Muscle layer of duodenum (tissue), 2 donors: ENCODE data around the gene CLMP.

Experiments
- H3K27ac ChIP-seq: one replicate; pipeline ENCODE4 v1.7.0; 2013; ENCODE audit warnings: mild to moderate bottlenecking, low read length
- H3K27me3 ChIP-seq: one replicate; pipeline ENCODE4 v1.7.0; 2013; ENCODE audit warnings: low read depth, mild to moderate bottlenecking, control low read depth, low read length
- H3K36me3 ChIP-seq, 2 donors: one replicate each; pipeline ENCODE4 v1.7.0; 2013; ENCODE audit warnings: low read length in 2 of 2, control low read depth in 1 of 2, mild to moderate bottlenecking in 1 of 2; ENCODE audit not compliant: insufficient read depth in 2 of 2, control insufficient read depth in 1 of 2
- H3K4me1 ChIP-seq, 2 donors: one replicate each; pipeline ENCODE4 v1.7.0; 2013; ENCODE audit warnings: low read length in 2 of 2, mild to moderate bottlenecking in 2 of 2, control low read depth in 1 of 2, moderate library complexity in 1 of 2; ENCODE audit not compliant: insufficient read depth in 2 of 2, control insufficient read depth in 1 of 2
- H3K4me3 ChIP-seq, 2 donors: one replicate each; pipeline ENCODE4 v1.7.0; 2013; ENCODE audit warnings: low read length in 2 of 2, low read depth in 1 of 2, mild to moderate bottlenecking in 1 of 2
- H3K9me3 ChIP-seq, 2 donors: one replicate each; pipeline ENCODE4 v1.7.0; 2013; ENCODE audit warnings: low read length in 2 of 2, control low read depth in 1 of 2, mild to moderate bottlenecking in 1 of 2; ENCODE audit not compliant: control insufficient read depth in 1 of 2
- donor health status: healthy.

CLMP gene

GRCh38 chr11:123195188-123196059 is at the start of gene CLMP:
TSS of gene CLMP (minus strand) at chr11:123195248. CDS start at chr11:123194940, 308 bp downstream.
- Histone ChIP-seq H3K27ac (peak within 1 kb of the TSS; percentile 83), H3K4me1 (peaks cover 0 to 21% of the 10 kb centered on the region in 2 donors), H3K4me3 (peak within 1 kb of the TSS; percentile 73 to 75), H3K9me3 (no peaks in the 10 kb centered on the region), H3K36me3 (peaks cover 0 to 4% of the 10 kb centered on the region in 2 donors), H3K27me3 (no peaks in the 10 kb centered on the region)

DNA sequence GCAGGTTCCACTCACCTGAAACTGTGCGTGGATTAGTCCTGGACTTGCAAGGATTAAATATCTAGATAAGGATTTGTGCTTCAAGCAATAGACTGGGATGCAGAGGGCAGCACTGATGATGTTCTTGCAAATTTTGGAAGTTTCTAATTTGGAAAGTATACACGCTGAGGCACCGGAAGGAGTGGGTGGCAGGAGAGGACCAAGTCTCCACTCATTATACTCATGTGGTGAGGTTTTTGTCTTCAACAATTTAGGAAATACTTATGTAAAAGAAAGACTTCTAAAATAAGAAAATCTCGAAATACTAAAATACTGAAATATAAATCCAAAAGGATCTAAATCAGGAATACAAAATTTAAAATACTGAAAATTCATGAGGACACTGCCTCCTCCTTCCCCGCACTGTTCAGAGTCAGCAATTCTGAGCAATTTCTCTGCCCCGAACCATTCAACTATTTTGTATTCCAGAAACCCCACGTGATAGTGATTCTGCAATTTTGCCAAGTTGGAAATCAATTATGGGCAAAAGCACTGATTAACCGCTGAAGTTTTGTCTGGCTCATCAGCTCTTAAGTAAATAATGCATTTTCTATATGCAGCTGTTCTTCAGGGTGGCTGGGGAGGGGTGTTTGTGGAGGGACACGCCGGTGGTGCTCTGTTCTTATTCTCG is 47.0 kb upstream of the CLMP start:
- no peak overlapping the region for H3K4me3 ChIP-seq
- H3K9me3 ChIP-seq = no peaks in the 10 kb centered on the region
- no peaks in the 10 kb centered on the region for H3K36me3 ChIP-seq
- H3K4me1 ChIP-seq = peaks cover 0 to 5% of the 10 kb centered on the region in 2 donors
- H3K27ac ChIP-seq = no peak overlapping the region
- no peaks in the 10 kb centered on the region for H3K27me3 ChIP-seq

DNA sequence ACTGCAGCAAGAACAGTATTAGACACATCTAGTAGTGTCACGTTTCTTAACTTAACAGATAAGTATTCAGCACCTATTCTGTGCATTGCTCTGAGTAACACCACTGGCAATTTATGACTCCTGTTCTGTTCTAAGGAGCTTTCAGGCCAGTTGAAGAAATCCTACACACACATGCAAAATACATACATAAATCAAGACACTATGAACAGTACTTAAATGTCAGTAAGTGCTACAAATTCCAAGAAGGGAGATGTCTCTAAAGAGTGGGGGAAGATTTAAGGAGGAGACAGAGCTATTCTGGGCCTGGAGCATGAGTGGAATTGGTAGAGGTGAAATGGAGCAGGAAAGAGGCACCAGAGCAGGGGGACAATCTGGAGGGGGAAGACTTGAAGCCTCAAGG is 46.2 kb upstream of the CLMP start:
- H3K27me3 ChIP-seq = no peaks in the 10 kb centered on the region
- H3K4me3 ChIP-seq = no peak overlapping the region
- H3K4me1 ChIP-seq = no peaks in the 10 kb centered on the region
- H3K9me3 ChIP-seq = no peaks in the 10 kb centered on the region
- H3K27ac ChIP-seq = no peak overlapping the region
- H3K36me3 ChIP-seq = no peaks in the 10 kb centered on the region

DNA sequence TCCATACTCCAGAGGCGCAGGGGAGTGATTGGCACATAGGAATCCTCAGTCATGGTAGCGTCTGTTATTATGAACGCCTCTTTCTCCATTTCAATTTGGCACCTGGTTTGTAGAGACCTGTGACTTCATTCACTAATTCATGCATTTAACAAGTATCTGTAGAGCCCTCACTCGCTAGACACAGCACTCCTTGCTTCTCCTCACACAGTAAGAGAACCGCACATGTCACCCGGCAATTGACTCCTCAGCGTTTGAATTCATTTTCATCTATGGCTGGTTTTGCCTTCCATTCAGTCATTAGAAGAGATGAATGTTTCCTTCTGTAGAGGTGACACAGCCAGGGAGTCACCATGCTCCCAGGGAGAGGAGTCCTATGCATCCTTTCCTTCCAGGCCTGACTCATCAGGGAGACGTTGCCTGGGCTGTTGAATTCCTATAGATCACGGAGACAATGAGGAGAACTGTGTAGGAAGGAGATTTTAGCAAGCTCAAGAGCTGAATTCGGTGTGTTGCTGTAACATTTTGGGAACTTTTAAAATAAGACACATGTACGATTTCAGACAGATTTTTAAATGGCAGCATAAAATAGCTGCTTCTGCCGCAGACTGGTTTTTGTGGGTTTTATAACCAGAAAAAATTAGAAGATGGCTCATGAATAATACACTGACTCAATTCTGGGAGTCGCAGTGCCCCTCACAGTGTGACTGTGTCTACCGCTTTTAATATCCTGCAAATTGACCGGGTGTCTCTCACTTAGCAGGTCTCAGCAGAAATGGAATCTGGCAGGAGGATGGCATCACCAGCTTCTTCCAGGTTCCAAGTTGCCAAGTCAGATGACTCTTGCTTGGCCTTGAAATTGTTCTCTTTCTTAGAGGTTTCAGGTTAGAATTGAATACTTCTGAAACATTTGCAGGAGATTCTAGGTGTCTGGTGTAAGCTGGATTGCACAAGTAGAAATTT is 44.4 kb upstream of the CLMP start:
- Histone ChIP-seq H3K4me3 (no peak overlapping the region), H3K36me3 (no peaks in the 10 kb centered on the region), H3K27ac (no peak overlapping the region), H3K27me3 (no peaks in the 10 kb centered on the region), H3K9me3 (no peaks in the 10 kb centered on the region), H3K4me1 (no peaks in the 10 kb centered on the region)

DNA sequence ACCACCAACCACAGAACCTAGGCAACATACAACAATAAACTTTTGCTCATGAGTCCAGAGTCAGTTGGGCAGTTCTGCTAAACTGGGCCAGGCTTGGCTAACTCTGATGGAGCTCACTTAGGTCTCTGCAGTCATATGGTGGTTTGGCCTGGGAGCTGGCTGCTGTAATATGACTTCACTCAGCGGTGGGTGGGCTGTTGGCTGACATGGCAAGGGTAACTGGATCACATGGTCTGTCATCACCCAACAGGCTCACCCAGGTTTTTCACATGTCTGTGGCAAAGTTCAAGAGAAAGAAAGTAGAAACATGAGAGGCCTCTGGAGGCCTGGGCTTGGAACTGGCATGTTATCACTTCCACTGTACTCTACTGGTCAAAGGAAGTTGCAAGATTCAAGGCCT is 43.2 kb upstream of the CLMP start:
- Histone ChIP-seq H3K27me3 (no peaks in the 10 kb centered on the region), H3K36me3 (no peaks in the 10 kb centered on the region), H3K27ac (no peak overlapping the region), H3K4me1 (peaks cover 3 to 6% of the 10 kb centered on the region in 2 donors), H3K4me3 (no peak overlapping the region), H3K9me3 (no peaks in the 10 kb centered on the region)

DNA sequence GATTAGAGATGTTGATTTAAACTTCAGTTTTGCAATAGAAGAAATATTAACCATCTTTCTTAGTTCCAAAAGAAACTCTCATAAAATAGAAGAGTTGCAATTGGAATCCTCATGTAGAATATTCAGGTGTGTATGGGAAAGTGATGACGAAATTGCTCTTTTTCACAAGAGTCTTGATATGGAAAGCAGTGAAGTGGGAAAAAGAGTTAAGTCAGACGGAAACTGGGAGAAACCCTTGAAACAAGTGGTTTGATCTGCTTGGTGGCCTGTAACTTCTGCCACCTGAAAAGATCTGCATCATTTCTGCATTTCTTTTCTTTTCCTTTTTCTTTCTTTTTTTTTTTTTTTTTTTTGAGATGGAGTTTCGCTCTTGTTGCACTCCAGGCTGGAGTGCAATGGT is 41.8 kb upstream of the CLMP start:
- no peak overlapping the region for H3K4me3 ChIP-seq
- no peaks in the 10 kb centered on the region for H3K27me3 ChIP-seq
- no peaks in the 10 kb centered on the region for H3K36me3 ChIP-seq
- H3K4me1 ChIP-seq = peaks cover 12 to 16% of the 10 kb centered on the region in 2 donors
- H3K27ac ChIP-seq = no peak overlapping the region
- H3K9me3 ChIP-seq = no peaks in the 10 kb centered on the region

DNA sequence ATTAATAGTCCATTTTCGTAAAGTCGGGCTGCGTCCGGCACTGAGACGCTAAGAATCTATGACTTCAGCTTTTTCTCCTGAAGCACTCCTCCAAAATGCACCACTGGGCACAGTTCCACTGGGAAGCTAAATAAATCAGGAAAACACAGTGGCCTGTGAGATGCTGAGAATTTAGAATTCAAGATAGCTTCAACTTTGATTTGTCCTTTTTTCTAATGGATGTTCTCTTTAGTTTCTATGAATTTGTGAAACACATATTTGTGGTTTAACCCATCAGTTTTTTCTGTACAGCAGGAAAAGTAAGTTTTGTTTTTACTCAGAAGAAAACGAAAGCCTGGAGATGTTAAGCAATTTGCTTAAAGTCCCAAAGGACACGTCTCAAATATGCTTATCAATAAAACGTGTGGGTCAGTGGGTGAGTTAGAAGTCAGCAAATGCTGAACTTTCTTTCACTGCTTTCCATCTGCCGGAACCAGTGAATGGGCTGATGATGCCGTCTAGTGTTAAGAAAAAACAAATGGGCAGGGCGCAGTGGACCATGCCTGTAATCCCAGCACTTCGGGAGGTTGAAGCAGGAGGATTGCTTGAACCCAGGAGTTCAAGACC is 40.7 kb upstream of the CLMP start:
- Histone ChIP-seq H3K27ac (no peak overlapping the region), H3K4me1 (peaks cover 12 to 23% of the 10 kb centered on the region in 2 donors), H3K4me3 (peak overlapping the region; percentile 1 to 3), H3K9me3 (no peaks in the 10 kb centered on the region), H3K27me3 (no peaks in the 10 kb centered on the region), H3K36me3 (no peaks in the 10 kb centered on the region)

- H3K27me3 ChIP-seq = no peaks in the 10 kb centered on the region
- peaks cover 12 to 23% of the 10 kb centered on the region in 2 donors for H3K4me1 ChIP-seq
- H3K27ac ChIP-seq = no peak overlapping the region
- no peaks in the 10 kb centered on the region for H3K9me3 ChIP-seq
- H3K36me3 ChIP-seq = no peaks in the 10 kb centered on the region
- H3K4me3 ChIP-seq = peak overlapping the region; percentile 1 to 3
Measured at GRCh38 chr11:123235117-123235655, 40.1 kb upstream of the CLMP start.

DNA sequence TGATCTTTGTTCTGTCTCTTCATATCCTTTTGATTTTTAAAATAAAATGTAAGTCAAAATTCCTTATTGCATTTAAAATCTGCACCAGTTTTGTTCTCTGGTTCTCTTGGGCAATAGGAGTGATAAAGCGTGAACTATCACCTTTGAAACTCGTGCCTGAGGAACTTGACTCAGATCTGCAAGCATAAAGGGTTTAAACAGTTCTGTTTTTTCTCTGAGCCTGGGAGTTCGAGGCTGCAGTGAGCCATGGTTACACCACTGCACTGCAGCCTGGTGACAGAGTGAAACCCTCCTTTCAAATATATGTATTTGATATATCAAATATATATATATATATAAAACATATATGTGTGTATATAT is 38.9 kb upstream of the CLMP start:
- Histone ChIP-seq H3K27ac (peak overlapping the region; percentile 60), H3K27me3 (no peaks in the 10 kb centered on the region), H3K4me1 (peaks cover 12 to 23% of the 10 kb centered on the region in 2 donors), H3K9me3 (no peaks in the 10 kb centered on the region), H3K4me3 (no peak overlapping the region), H3K36me3 (no peaks in the 10 kb centered on the region)

DNA sequence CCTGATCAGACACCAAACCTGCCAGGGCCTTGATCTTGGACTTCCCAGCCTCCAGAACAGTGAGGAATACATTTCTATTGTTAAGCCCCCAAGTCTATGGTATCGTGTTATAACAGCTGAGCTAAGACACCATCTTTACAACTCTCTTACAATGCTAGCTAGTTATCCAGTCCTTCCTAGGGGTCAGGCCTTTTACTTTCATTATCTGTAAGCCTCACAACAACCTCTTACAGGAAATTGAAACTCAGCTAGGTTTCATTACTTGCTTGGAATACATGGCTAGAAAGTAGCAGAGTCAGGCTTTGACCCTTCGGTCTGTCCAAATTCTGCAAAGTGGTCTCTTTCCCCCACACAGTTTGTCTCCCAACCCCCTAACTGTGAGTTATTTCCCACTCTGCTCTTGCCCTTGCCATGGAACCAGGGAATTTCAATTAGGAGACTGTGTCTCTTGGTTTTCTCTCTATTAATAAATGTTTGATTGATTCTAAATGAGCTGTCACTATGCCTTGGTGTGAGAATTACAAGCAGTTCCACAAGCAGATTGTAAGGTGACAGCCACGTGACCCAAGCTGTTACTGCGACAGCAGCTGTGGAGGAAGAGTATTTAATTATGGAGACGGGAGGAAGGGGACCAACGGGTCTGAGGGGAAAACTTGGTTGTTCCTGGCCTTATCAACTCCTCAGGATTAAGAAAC is 38.4 kb upstream of the CLMP start:
- peak overlapping the region; percentile 60 for H3K27ac ChIP-seq
- peaks cover 12 to 27% of the 10 kb centered on the region in 2 donors for H3K4me1 ChIP-seq
- no peaks in the 10 kb centered on the region for H3K27me3 ChIP-seq
- no peak overlapping the region for H3K4me3 ChIP-seq
- no peaks in the 10 kb centered on the region for H3K9me3 ChIP-seq
- no peaks in the 10 kb centered on the region for H3K36me3 ChIP-seq
